ENCODE measurements around the gene FBH1.

DNA sequence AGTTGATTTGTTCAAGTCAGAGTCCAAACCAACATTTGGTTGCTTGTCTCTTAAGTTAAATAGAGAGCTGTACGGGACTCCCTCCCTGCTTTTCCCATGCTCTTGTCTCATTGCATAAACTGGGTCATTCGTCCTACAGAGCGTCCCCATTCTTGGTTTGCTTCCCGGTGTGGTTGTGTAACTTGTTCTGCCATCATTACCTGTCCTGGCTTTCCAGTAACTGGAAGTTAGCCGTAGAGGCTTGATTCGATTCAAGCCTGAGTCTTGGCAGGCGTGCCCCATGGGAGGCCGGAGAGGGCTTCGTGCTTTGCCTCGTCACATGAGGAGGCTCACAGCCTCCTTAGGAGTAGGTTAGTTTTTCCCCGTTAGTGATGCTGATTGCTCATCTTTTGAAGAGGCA lies 40.2 kb downstream of the FBH1 start:
- TF ChIP-seq POLR2AphosphoS5 (IDR thresholded peaks at IDR 0.05; ENCODE audit: low read depth, low read length) = no peak
- no peak for TF ChIP-seq POLR2A (IDR thresholded peaks at IDR 0.05; ENCODE audit: low read depth, low read length)
- TF ChIP-seq TAF1 (IDR thresholded peaks at IDR 0.05; ENCODE audit: low read depth, low read length) = no peak
- no peak for TF ChIP-seq SPI1 (IDR thresholded peaks at IDR 0.05; ENCODE audit: low read depth, low read length)
- TF ChIP-seq POU2F2 (IDR thresholded peaks at IDR 0.05; ENCODE audit: low read depth, low read length) = no peak

All from GM12891 (cell line).